Gastrocnemius medialis (tissue), 4 donors: Measurements from ENCODE around the gene PTH2.

Source experiments
- CTCF ChIP-seq, 5 experiments: fragments of 450-650 bp in 3 of 5; fragments of 200-600 bp in 2 of 5; sonication (generic) in 2 of 5; IDR thresholded peaks in 4 of 5; conservative IDR thresholded peaks in 1 of 5; 1 replicate in 4 of 5; 2 replicates in 1 of 5; pipeline ENCODE4 v1.5.1; 2016 to 2019; ENCODE audit warnings: antibody characterized with exemption in 5 of 5, mild to moderate bottlenecking in 3 of 5, moderate library complexity in 3 of 5
- POLR2A ChIP-seq, 2 donors: fragments of 450-650 bp; IDR thresholded peaks; one replicate each; pipeline ENCODE4 v1.6.1; 2017; ENCODE audit warnings: antibody characterized with exemption in 2 of 2, mild to moderate bottlenecking in 2 of 2, moderate library complexity in 2 of 2

GRCh38 chr19:49456326-49456725, 33.1 kb upstream of the PTH2 start:
- TF ChIP-seq POLR2A (IDR thresholded peaks at IDR 0.05) (no peak), CTCF (IDR thresholded peaks at IDR 0.05 in 4 of 5, conservative IDR thresholded peaks at IDR 0.05 in 1 of 5) (no peak)
